PC-9 (cell line): ENCODE data around the gene PEAK1. TPM values are rescaled to one million over a fixed set of nuclear protein-coding genes. Genes with fewer than 3 reads are reported as not detected.
"Not testable (repeated sequence)": the region's sequence is repeated elsewhere in the genome, so short reads cannot be mapped to it uniquely, and the experiment has no call there.

ENCODE experiments used
- BruUV-seq: library from RNA; stranded (reverse); fragments of 400-500 nt; replicated peaks from 2 replicates; lab custom pipeline; 2021; lab: Mats Ljungman, UMichigan
- CTCF ChIA-PET: fragments of 300-600 bp; sonication (Branson Sonifier 250); formaldehyde crosslinking; loops from one replicate; lab custom pipeline; 2022; ENCODE audit warnings: antibody characterized with exemption; lab: Charles Lee
- POLR2A ChIA-PET: fragments of 300-600 bp; sonication (Branson Sonifier 250); formaldehyde crosslinking; loops from one replicate; lab custom pipeline; 2022; ENCODE audit warnings: antibody characterized with exemption; ENCODE audit not compliant: unreplicated experiment; lab: Charles Lee
- DNase-seq, 2 experiments: peaks; one replicate each; pipeline versions ENCODE4 v3.0.0 to v3.0.0-alpha.2; 2015 to 2022; ENCODE audit warnings: mixed read lengths in 1 of 2
- H2AFZ ChIP-seq: fragments of 200-600 bp; sonication (generic); 2 replicates; pipeline ENCODE4 v1.8.1; 2017; ENCODE audit warnings: antibody characterized with exemption
- H3F3A ChIP-seq: fragments of 200-600 bp; sonication (generic); 2 replicates; pipeline ENCODE4 v1.8.1; 2017; ENCODE audit warnings: antibody characterized with exemption, mild to moderate bottlenecking, low read depth; ENCODE audit not compliant: insufficient read depth
- H3K27ac ChIP-seq: fragments of 200-600 bp; sonication (generic); 2 replicates; pipeline ENCODE4 v1.6.1; 2016; ENCODE audit warnings: mixed run types
- H3K27me3 ChIP-seq: fragments of 200-600 bp; sonication (generic); 2 replicates; pipeline ENCODE4 v1.6.1; 2016; ENCODE audit warnings: low read depth, mixed run types; ENCODE audit not compliant: insufficient read depth
- H3K36me3 ChIP-seq: fragments of 200-600 bp; sonication (generic); 2 replicates; pipeline ENCODE4 v1.6.1; 2016; ENCODE audit warnings: low read depth, mixed run types
- H3K4me1 ChIP-seq: fragments of 200-600 bp; sonication (generic); replicated peaks from 2 replicates; pipeline ENCODE4 v1.6.1; 2016; ENCODE audit warnings: mixed run types; ENCODE audit not compliant: insufficient read depth
- H3K4me2 ChIP-seq: fragments of 200-600 bp; sonication (generic); 2 replicates; pipeline ENCODE4 v1.6.1; 2017; ENCODE audit warnings: mixed run types
- H3K4me3 ChIP-seq: fragments of 200-600 bp; sonication (generic); 2 replicates; pipeline ENCODE4 v1.6.1; 2016; ENCODE audit warnings: mixed run types
- H3K79me2 ChIP-seq: fragments of 200-600 bp; sonication (generic); 2 replicates; pipeline ENCODE4 v1.6.1; 2017; ENCODE audit warnings: low read depth, mixed run types
- H3K9me2 ChIP-seq: fragments of 200-600 bp; sonication (generic); 2 replicates; pipeline ENCODE4 v1.8.1; 2017; ENCODE audit warnings: mild to moderate bottlenecking; ENCODE audit not compliant: insufficient read depth
- H3K9me3 ChIP-seq: fragments of 200-600 bp; sonication (generic); 2 replicates; pipeline ENCODE4 v1.8.1; 2016; ENCODE audit warnings: low read depth; ENCODE audit not compliant: insufficient read depth
- H4K20me1 ChIP-seq: fragments of 200-600 bp; sonication (generic); 2 replicates; pipeline ENCODE4 v1.8.1; 2017; ENCODE audit not compliant: insufficient read depth
- CTCF ChIP-seq: fragments of 200-600 bp; sonication (generic); conservative IDR thresholded peaks from 2 replicates; pipeline ENCODE4 v1.6.1; 2017; ENCODE audit warnings: mixed run types, antibody characterized with exemption, mild to moderate bottlenecking, moderate library complexity
- EZH2 ChIP-seq: fragments of 200-600 bp; sonication (generic); IDR thresholded peaks from 2 replicates; pipeline ENCODE4 v1.8.0; 2017; ENCODE audit warnings: antibody characterized with exemption, low read depth
- intact Hi-C: fragments of 100-400 bp; cut with micrococcal nuclease; formaldehyde crosslinking; loops from one replicate; pipeline ENCODE4 v1.10.0; 2022; ENCODE audit not compliant: unreplicated experiment
- total RNA-seq: library from RNA; stranded (reverse); gene quantifications from 2 replicates; pipeline ENCODE4 v1.2.3, GENCODE V29; 2021

The PEAK1 gene
- total RNA-seq, 1 experiment from 2014 or later = 20.7 TPM

- POLR2A ChIA-PET = no interaction called here
- H3K27me3 ChIP-seq = no peaks in the 10 kb centered on the region
- no peak overlapping the region for H3K27ac ChIP-seq
- TF ChIP-seq EZH2 = no peak
- no peak for TF ChIP-seq CTCF
- no peaks in the 10 kb centered on the region for H3K36me3 ChIP-seq
- no peaks in the 10 kb centered on the region for H4K20me1 ChIP-seq
- no peaks in the 10 kb centered on the region for H3K4me1 ChIP-seq
- no peak for DNase-seq
- H3K4me3 ChIP-seq = no peak overlapping the region
- H3K4me2 ChIP-seq = no peak overlapping the region
- no peaks in the 10 kb centered on the region for H3K79me2 ChIP-seq
- no peaks in the 10 kb centered on the region for H3K9me3 ChIP-seq
- BruUV-seq = no TSS peak
- no peaks in the 10 kb centered on the region for H3F3A ChIP-seq
- CTCF ChIA-PET = interaction anchor here (0.5 kb wide), 1 partner anchor 128 kb away, joined by 6 read pairs; no protein-coding TSS in a partner anchor
- no peaks in the 10 kb centered on the region for H3K9me2 ChIP-seq
- H2AFZ ChIP-seq = no peak overlapping the region
- intact Hi-C loops = no loop called here
These were observed 143.0 kb downstream of the PEAK1 start for GRCh38 chr15:77276943-77277342.

DNA sequence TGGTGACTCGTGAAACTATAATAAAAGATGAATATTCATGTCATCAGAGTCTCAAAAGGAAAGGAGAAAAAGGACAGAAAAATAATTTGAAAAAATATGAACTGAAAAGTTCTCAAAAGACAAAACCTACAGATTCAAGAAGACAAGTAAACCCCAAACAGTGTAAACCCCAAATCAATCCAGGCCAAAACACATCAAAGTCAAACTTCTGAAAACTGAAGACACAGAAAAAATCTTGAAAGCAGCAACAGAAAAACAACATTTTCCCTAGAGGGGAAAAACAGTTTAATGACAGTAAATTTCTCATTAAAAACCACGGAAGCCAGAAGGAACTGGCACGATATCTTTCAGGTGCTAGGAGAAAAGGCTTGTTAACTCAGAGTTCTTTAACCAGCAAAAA lies 143.8 kb downstream of the PEAK1 start:
- Histone ChIP-seq H4K20me1 (no peaks in the 10 kb centered on the region), H3K9me3 (no peaks in the 10 kb centered on the region), H3K79me2 (no peaks in the 10 kb centered on the region), H3K4me2 (no peak overlapping the region), H3K4me1 (no peaks in the 10 kb centered on the region), H3F3A (no peaks in the 10 kb centered on the region), H2AFZ (no peak overlapping the region), H3K4me3 (no peak overlapping the region), H3K27ac (no peak overlapping the region), H3K36me3 (no peaks in the 10 kb centered on the region), H3K27me3 (no peaks in the 10 kb centered on the region), H3K9me2 (no peaks in the 10 kb centered on the region)
- intact Hi-C loops = no loop called here
- BruUV-seq = no TSS peak
- no peak for TF ChIP-seq CTCF
- ChIA-PET CTCF (no interaction called here), POLR2A (no interaction called here)
- DNase-seq = no peak

DNA sequence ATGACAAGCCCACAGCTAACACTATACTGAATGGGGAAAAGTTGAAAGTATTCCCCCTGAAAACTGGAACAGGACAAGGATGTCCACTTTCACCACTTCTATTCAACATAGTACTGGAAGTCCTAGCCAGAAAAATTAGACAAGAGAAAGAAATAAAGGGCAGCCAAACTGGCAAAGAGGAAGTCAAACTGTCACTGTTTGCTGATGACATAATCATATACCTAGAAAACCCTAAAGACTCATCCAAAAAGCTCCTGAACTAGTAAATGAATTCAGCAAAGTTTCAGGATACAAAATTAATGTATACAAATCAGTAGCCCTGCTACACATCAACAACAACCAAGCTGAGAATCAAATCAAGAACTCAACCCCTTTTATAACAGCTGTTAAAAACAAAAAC lies 146.8 kb downstream of the PEAK1 start:
- H3K36me3 ChIP-seq, intact Hi-C loops, H4K20me1 ChIP-seq, H2AFZ ChIP-seq, DNase-seq, H3F3A ChIP-seq, H3K9me3 ChIP-seq, BruUV-seq, H3K27me3 ChIP-seq, CTCF ChIA-PET, H3K4me3 ChIP-seq, H3K4me2 ChIP-seq, H3K4me1 ChIP-seq, POLR2A ChIA-PET, H3K27ac ChIP-seq, H3K79me2 ChIP-seq, H3K9me2 ChIP-seq: not testable (repeated sequence)
